NB4 (cell line): ENCODE results near the gene COG8.

ENCODE experiments used
- DNase-seq: peaks from one replicate; pipeline ENCODE4 v3.0.0; 2010; ENCODE audit warnings: low read depth
- H3K4me3 ChIP-seq: one replicate; pipeline ENCODE4 v1.5.1; 2011; ENCODE audit warnings: mild to moderate bottlenecking, low read depth, low read length, moderate library complexity
- CTCF ChIP-seq: IDR thresholded peaks from one replicate; pipeline ENCODE4 v1.5.1; 2012; ENCODE audit warnings: low read depth, low read length
- MAX ChIP-seq: IDR thresholded peaks from 2 replicates; pipeline ENCODE4 v1.6.1; 2011; ENCODE audit warnings: low read depth, low read length
- MYC ChIP-seq: IDR thresholded peaks from 2 replicates; pipeline ENCODE4 v1.6.1; 2011; ENCODE audit warnings: low read depth, low read length
- POLR2A ChIP-seq: IDR thresholded peaks from 2 replicates; pipeline ENCODE4 v1.6.1; 2011; ENCODE audit warnings: mild to moderate bottlenecking; ENCODE audit not compliant: insufficient read length; ENCODE audit errors: extremely low read depth

Gene COG8

GRCh38 chr16:69311533-69312387, 27.6 kb downstream of the COG8 start:
- DNase-seq, result peak; percentile 66
- no peak for TF ChIP-seq MYC
- peak; percentile 17 for TF ChIP-seq CTCF
- TF ChIP-seq POLR2A, result no peak
- TF ChIP-seq MAX, result no peak

GRCh38 chr16:69310653-69311532, 28.5 kb downstream of the COG8 start, which contains the start of gene VPS4A:
TSS of gene VPS4A (plus strand) at chr16:69311350. CDS start at chr16:69311512, 162 bp downstream.
- peak within 1 kb of the TSS; percentile 84 for H3K4me3 ChIP-seq
- peak; percentile 97 for DNase-seq
- TF ChIP-seq POLR2A (peak; percentile 59), CTCF (peak; percentile 74), MAX (peak; percentile 70), MYC (peak; percentile 74; the same call in 1 of the 2 replicates)

More at GRCh38 chr16:69311533-69312387, 27.6 kb downstream of the COG8 start:
- H3K4me3 ChIP-seq, result peak overlapping the region; percentile 84

- no peak for DNase-seq
- no peak for TF ChIP-seq CTCF
- no peak for TF ChIP-seq MYC
- TF ChIP-seq POLR2A, result no peak
- TF ChIP-seq MAX, result no peak
Observed at GRCh38 chr16:69309316-69309715, 30.0 kb downstream of the COG8 start.

GRCh38 chr16:69307856-69308255, 31.5 kb downstream of the COG8 start:
- TF ChIP-seq MAX, result no peak
- TF ChIP-seq CTCF, result no peak
- H3K4me3 ChIP-seq, result no peak overlapping the region
- no peak for DNase-seq

More at GRCh38 chr16:69309316-69309715, 30.0 kb downstream of the COG8 start:
- no peak overlapping the region for H3K4me3 ChIP-seq

GRCh38 chr16:69307091-69307490, 32.3 kb downstream of the COG8 start:
- TF ChIP-seq CTCF (no peak), MYC (no peak)
- DNase-seq, result no peak
- no peak overlapping the region for H3K4me3 ChIP-seq
